Caco-2 (cell line): ENCODE results near the gene CHI3L1. TPM values are rescaled to one million over a fixed set of nuclear protein-coding genes. Genes with fewer than 3 reads are reported as not detected.
A peak's percentile ranks its signal among the peaks of the same experiment; 100 is the strongest.

Experiments used
- BruUV-seq: library from RNA; stranded (reverse); fragments of 400-500 nt; replicated peaks from 2 replicates; lab custom pipeline; 2021; lab: Mats Ljungman, UMichigan
- CTCF ChIA-PET: fragments of 300-600 bp; sonication (Branson Sonifier 250); formaldehyde crosslinking; loops from one replicate; lab custom pipeline; 2022; ENCODE audit warnings: antibody characterized with exemption; lab: Charles Lee
- POLR2A ChIA-PET: fragments of 300-600 bp; sonication (Branson Sonifier 250); formaldehyde crosslinking; loops from one replicate; lab custom pipeline; 2022; ENCODE audit warnings: antibody characterized with exemption; lab: Charles Lee
- DNase-seq, 2 experiments: peaks; one replicate each; pipeline versions ENCODE4 v3.0.0 to v3.0.0-alpha.2; 2020 to 2022
- H3K27me3 ChIP-seq: replicated peaks from 2 replicates; pipeline ENCODE4 v1.6.0; 2011; ENCODE audit warnings: low read length; ENCODE audit not compliant: control insufficient read depth, insufficient read depth
- H3K36me3 ChIP-seq: 2 replicates; pipeline ENCODE4 v1.5.1; 2011; ENCODE audit warnings: low read length; ENCODE audit not compliant: control insufficient read depth, insufficient read depth
- H3K4me1 ChIP-seq: fragments of 250-450 bp; sonication (Bioruptor Pico); 2 replicates; pipeline ENCODE4 v1.5.1; 2020; ENCODE audit warnings: mild to moderate bottlenecking
- H3K4me3 ChIP-seq: 2 replicates; pipeline ENCODE4 v1.5.1; 2011; ENCODE audit warnings: low read depth, mild to moderate bottlenecking, control low read depth, low read length
- H3K9me3 ChIP-seq: fragments of 250-450 bp; sonication (Bioruptor Pico); 2 replicates; pipeline ENCODE4 v1.5.1; 2020; ENCODE audit warnings: mild to moderate bottlenecking, moderate library complexity
- H3K27ac Mint-ChIP-seq: one replicate; pipeline ENCODE4 v1.8.0; 2022; ENCODE audit warnings: mixed read lengths; ENCODE audit not compliant: unreplicated experiment
- H3K27me3 Mint-ChIP-seq: one replicate; pipeline ENCODE4 v1.8.0; 2022; ENCODE audit warnings: mixed read lengths; ENCODE audit not compliant: insufficient read depth, unreplicated experiment
- H3K36me3 Mint-ChIP-seq: one replicate; pipeline ENCODE4 v1.8.0; 2022; ENCODE audit warnings: mild to moderate bottlenecking, mixed read lengths; ENCODE audit not compliant: insufficient read depth, unreplicated experiment
- H3K4me1 Mint-ChIP-seq: one replicate; pipeline ENCODE4 v1.8.0; 2022; ENCODE audit warnings: low read depth, mixed read lengths; ENCODE audit not compliant: unreplicated experiment
- H3K4me3 Mint-ChIP-seq: one replicate; pipeline ENCODE4 v1.8.0; 2022; ENCODE audit warnings: mild to moderate bottlenecking, moderate library complexity, mixed read lengths; ENCODE audit not compliant: unreplicated experiment
- H3K9me3 Mint-ChIP-seq: one replicate; pipeline ENCODE4 v1.8.0; 2022; ENCODE audit warnings: mixed read lengths; ENCODE audit not compliant: unreplicated experiment
- intact Hi-C: fragments of 100-400 bp; cut with micrococcal nuclease; formaldehyde crosslinking; loops from one replicate; pipeline ENCODE4 v1.10.0; 2022; ENCODE audit not compliant: unreplicated experiment
- total RNA-seq: library from RNA; stranded (reverse); gene quantifications from 2 replicates; pipeline ENCODE4 v1.2.3, GENCODE V29; 2022
- TF ChIP-seq, protein P1 (sequence below), 2 experiments: fragments of 200-600 bp in 1 of 2; IDR thresholded peaks; 1 replicate in 1 of 2; 2 replicates in 1 of 2; pipeline versions ENCODE4 v1.5.1 to v1.8.0; 2011 to 2022; ENCODE audit warnings: antibody characterized with exemption in 1 of 2, control low read depth in 1 of 2, inconsistent platforms in 1 of 2, low read depth in 1 of 2, low read length in 1 of 2, mild to moderate bottlenecking in 1 of 2, moderate library complexity in 1 of 2; ENCODE audit not compliant: insufficient read depth in 1 of 2, severe bottlenecking in 1 of 2, unreplicated experiment in 1 of 2

The CHI3L1 gene
- total RNA-seq, 1 experiment from 2014 or later = 235 TPM

DNA sequence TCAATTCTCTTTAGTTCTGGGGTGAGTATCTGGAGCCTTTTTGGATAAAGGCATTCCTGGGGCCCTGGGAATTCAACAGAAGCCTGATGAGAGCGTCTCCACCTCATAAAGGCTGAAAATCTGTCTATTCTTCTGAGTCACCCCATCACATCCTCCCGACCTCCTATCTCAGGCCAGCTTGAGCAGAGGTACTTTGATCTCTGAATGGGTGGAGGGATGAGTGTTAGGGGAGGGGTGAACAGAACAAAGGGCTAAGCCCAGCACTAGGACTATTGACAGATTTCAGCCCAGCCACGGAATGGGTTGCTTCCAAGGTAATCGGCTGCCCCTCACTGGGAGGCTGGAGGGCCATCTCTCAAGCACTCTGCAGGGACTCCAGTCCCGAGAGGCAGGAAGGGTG, 8.4 kb downstream of the CHI3L1 start:
- CTCF ChIA-PET = interaction anchor here (0.6 to 1.9 kb wide), 7 partner anchors 10 to 157 kb away, joined by 3 to 10 read pairs (median 4); partner anchors contain the start of gene ADORA1
- intact Hi-C loops = loop anchor here (1.0 kb wide), 3 partner anchors 10 to 38 kb away; no protein-coding TSS in a partner anchor
- Histone ChIP-seq H3K36me3 (no peaks in the 10 kb centered on the region), H3K4me3 (no peak overlapping the region), H3K9me3 (no peaks in the 10 kb centered on the region), H3K4me1 (peaks cover 66% of the 10 kb centered on the region), H3K27me3 (no peaks in the 10 kb centered on the region)
- Mint-ChIP-seq H3K4me1 (peaks cover 64% of the 10 kb centered on the region), H3K27me3 (no peaks in the 10 kb centered on the region), H3K36me3 (peaks cover 68% of the 10 kb centered on the region), H3K27ac (peak overlapping the region; percentile 95), H3K4me3 (peak overlapping the region; percentile 65), H3K9me3 (no peaks in the 10 kb centered on the region)
- POLR2A ChIA-PET = no interaction called here
- BruUV-seq = no TSS peak
- peak; percentile 83 to 85 for DNase-seq
- TF ChIP-seq, protein P1, sequence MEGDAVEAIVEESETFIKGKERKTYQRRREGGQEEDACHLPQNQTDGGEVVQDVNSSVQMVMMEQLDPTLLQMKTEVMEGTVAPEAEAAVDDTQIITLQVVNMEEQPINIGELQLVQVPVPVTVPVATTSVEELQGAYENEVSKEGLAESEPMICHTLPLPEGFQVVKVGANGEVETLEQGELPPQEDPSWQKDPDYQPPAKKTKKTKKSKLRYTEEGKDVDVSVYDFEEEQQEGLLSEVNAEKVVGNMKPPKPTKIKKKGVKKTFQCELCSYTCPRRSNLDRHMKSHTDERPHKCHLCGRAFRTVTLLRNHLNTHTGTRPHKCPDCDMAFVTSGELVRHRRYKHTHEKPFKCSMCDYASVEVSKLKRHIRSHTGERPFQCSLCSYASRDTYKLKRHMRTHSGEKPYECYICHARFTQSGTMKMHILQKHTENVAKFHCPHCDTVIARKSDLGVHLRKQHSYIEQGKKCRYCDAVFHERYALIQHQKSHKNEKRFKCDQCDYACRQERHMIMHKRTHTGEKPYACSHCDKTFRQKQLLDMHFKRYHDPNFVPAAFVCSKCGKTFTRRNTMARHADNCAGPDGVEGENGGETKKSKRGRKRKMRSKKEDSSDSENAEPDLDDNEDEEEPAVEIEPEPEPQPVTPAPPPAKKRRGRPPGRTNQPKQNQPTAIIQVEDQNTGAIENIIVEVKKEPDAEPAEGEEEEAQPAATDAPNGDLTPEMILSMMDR (IDR thresholded peaks at IDR 0.05; ENCODE audit: insufficient read depth in 1 of 2, low read depth in 1 of 2, low read length in 1 of 2, severe bottlenecking in 1 of 2, unreplicated experiment in 1 of 2) = no peak

DNA sequence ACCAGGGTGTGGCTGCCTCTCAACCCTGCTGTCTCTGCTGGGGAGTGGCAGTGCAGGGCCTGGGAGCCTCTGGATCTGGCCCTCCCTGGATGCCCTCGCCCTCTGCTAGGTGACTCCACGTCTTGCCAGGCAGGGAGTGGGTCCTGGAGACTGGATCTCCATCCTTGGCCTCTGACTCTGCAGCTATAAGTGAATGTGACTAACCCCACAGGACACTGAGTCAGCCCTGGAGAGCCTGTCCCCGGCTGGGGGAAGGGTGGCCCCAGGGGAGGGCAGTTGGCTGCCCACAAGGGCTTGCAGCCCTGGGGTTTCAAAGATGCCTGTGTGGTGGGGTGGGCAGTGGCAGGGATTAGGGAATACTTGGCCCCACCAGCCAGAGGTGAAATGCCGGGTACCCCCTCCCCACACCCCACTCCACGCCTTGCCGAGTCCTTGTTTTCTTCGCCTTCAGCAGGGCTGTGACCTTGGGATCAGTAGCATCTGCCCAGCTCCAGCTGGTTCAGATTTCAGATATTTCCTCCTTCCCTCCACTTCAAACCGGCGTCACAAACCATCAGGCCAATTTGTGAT, 8.9 kb downstream of the CHI3L1 start:
- POLR2A ChIA-PET = no interaction called here
- TF ChIP-seq, protein P1 (IDR thresholded peaks at IDR 0.05; ENCODE audit: insufficient read depth in 1 of 2, low read depth in 1 of 2, low read length in 1 of 2, severe bottlenecking in 1 of 2, unreplicated experiment in 1 of 2) = no peak
- Mint-ChIP-seq H3K27me3 (no peaks in the 10 kb centered on the region), H3K4me1 (peaks cover 67% of the 10 kb centered on the region), H3K4me3 (peak overlapping the region; percentile 65), H3K9me3 (no peaks in the 10 kb centered on the region), H3K36me3 (peaks cover 63% of the 10 kb centered on the region), H3K27ac (peak overlapping the region; percentile 95)
- Histone ChIP-seq H3K9me3 (no peaks in the 10 kb centered on the region), H3K36me3 (no peaks in the 10 kb centered on the region), H3K27me3 (no peaks in the 10 kb centered on the region), H3K4me1 (peaks cover 71% of the 10 kb centered on the region), H3K4me3 (no peak overlapping the region)
- CTCF ChIA-PET = interaction anchor here (0.6 to 1.9 kb wide), 6 partner anchors 11 to 158 kb away, joined by 3 to 10 read pairs (median 3); partner anchors contain the start of gene ADORA1
- DNase-seq = peak in 1 of 2 experiments; percentile 55
- intact Hi-C loops = loop anchor here (1.0 kb wide), 3 partner anchors 11 to 39 kb away; no protein-coding TSS in a partner anchor
- BruUV-seq = no TSS peak

DNA sequence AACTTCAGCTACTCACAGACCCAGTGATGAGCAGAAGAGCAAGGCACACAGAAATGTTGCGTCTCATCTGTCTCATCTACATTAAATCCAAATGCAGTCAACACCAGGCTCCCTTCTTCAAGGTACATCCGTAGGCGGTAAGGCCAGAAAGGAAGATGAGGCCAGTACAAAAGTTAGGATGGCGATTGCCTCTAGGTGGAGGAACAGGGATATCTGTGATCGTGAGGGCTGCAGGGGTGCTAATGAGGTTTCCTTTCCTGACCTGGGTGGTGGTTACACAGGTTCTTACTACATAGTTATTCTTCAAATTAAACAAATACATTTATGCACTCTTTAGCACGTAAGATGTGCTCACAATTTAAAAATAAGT, 9.5 kb downstream of the CHI3L1 start:
- TF ChIP-seq, protein P1 (IDR thresholded peaks at IDR 0.05; ENCODE audit: insufficient read depth in 1 of 2, low read depth in 1 of 2, low read length in 1 of 2, severe bottlenecking in 1 of 2, unreplicated experiment in 1 of 2) = no peak
- no peaks in the 10 kb centered on the region for H3K9me3 Mint-ChIP-seq
- H3K4me3 ChIP-seq = no peak overlapping the region
- peaks cover 74% of the 10 kb centered on the region for H3K4me1 ChIP-seq
- H3K36me3 Mint-ChIP-seq = peaks cover 62% of the 10 kb centered on the region
- H3K4me1 Mint-ChIP-seq = peaks cover 72% of the 10 kb centered on the region
- H3K27me3 ChIP-seq = no peaks in the 10 kb centered on the region
- BruUV-seq = no TSS peak
- no peaks in the 10 kb centered on the region for H3K27me3 Mint-ChIP-seq
- peak overlapping the region; percentile 95 for H3K27ac Mint-ChIP-seq
- no peak for DNase-seq
- POLR2A ChIA-PET = no interaction called here
- CTCF ChIA-PET = interaction anchor here (0.6 kb wide), 1 partner anchor 39 kb away, joined by 3 read pairs; no protein-coding TSS in a partner anchor
- intact Hi-C loops = no loop called here
- peak overlapping the region; percentile 65 for H3K4me3 Mint-ChIP-seq
- H3K9me3 ChIP-seq = no peaks in the 10 kb centered on the region
- H3K36me3 ChIP-seq = no peaks in the 10 kb centered on the region
